Colonic mucosa (tissue), 4 donors: ENCODE data around the gene UBFD1. TPM values are rescaled to one million over a fixed set of nuclear protein-coding genes. Genes with fewer than 3 reads are reported as not detected.

Source experiments
- DNase-seq: peaks from one replicate; pipeline ENCODE4 v3.0.0-alpha.2; 2020
- H3K27ac ChIP-seq: fragments of 200-600 bp; one replicate; pipeline ENCODE4 v1.8.0; 2021
- H3K27me3 ChIP-seq: fragments of 200-600 bp; one replicate; pipeline ENCODE4 v1.8.0; 2021
- H3K36me3 ChIP-seq: fragments of 200-600 bp; one replicate; pipeline ENCODE4 v1.8.0; 2021
- H3K4me1 ChIP-seq: fragments of 200-600 bp; one replicate; pipeline ENCODE4 v1.8.0; 2021; ENCODE audit warnings: mild to moderate bottlenecking
- H3K4me3 ChIP-seq: fragments of 200-600 bp; one replicate; pipeline ENCODE4 v1.8.0; 2021
- H3K9ac ChIP-seq, 2 donors: one replicate each; pipeline ENCODE4 v1.7.0; 2013; ENCODE audit warnings: control low read depth in 2 of 2, low read depth in 2 of 2, low read length in 2 of 2
- H3K9me3 ChIP-seq: fragments of 200-600 bp; one replicate; pipeline ENCODE4 v1.8.0; 2021
- intact Hi-C: fragments of 100-400 bp; cut with DNase I; formaldehyde crosslinking; loops from one replicate; pipeline ENCODE4 v1.14.1; 2022
- total RNA-seq, 2 donors: library from RNA; stranded (reverse); fragmentation: NEBNext Ultra II Directional in 1 of 2; extraction: Animal tissue kit (Norgen Biotek cat#: 25700) in 1 of 2; gene quantifications; one replicate each; pipeline ENCODE4 v1.2.1, GENCODE V29; 2021
- TF ChIP-seq, protein P1 (sequence below): fragments of 200-600 bp; IDR thresholded peaks from one replicate; pipeline ENCODE4 v1.8.0; 2022; ENCODE audit warnings: antibody characterized with exemption, mild to moderate bottlenecking
- donor health status: healthy.
- donor health status: DM: no; HTN: no; CAD: no.
- donor health status: DM: no; HTN: no; CAD: no.

UBFD1 gene
- total RNA-seq, 2 donors from 2014 or later, result 32.4 to 62.4 TPM

DNA sequence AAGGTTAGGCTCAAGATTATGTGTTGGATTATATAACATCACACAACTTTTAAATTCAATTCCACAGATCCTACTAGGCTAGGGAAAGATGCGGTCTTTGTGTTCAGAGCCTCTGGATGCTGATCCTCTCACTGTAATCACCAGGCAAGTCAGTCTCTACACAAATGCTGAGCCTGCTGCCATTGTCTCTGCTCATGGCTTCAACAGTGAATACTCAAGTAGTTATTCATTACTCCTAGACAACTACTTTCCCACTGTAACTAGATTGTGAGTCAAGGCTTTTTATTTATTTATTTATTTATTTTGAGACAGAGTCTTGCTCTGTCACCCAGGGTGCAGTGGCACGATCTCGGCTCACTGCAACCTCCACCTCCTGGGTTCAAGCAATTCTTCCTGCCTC lies 54.4 kb downstream of the UBFD1 start:
- no peaks in the 10 kb centered on the region for H3K9me3 ChIP-seq
- H3K36me3 ChIP-seq, result no peaks in the 10 kb centered on the region
- no peak overlapping the region for H3K9ac ChIP-seq
- no peak overlapping the region for H3K4me3 ChIP-seq
- no peak overlapping the region for H3K27ac ChIP-seq
- no peaks in the 10 kb centered on the region for H3K4me1 ChIP-seq
- TF ChIP-seq, protein P1, sequence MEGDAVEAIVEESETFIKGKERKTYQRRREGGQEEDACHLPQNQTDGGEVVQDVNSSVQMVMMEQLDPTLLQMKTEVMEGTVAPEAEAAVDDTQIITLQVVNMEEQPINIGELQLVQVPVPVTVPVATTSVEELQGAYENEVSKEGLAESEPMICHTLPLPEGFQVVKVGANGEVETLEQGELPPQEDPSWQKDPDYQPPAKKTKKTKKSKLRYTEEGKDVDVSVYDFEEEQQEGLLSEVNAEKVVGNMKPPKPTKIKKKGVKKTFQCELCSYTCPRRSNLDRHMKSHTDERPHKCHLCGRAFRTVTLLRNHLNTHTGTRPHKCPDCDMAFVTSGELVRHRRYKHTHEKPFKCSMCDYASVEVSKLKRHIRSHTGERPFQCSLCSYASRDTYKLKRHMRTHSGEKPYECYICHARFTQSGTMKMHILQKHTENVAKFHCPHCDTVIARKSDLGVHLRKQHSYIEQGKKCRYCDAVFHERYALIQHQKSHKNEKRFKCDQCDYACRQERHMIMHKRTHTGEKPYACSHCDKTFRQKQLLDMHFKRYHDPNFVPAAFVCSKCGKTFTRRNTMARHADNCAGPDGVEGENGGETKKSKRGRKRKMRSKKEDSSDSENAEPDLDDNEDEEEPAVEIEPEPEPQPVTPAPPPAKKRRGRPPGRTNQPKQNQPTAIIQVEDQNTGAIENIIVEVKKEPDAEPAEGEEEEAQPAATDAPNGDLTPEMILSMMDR, result no peak
- H3K27me3 ChIP-seq, result no peaks in the 10 kb centered on the region
- intact Hi-C loops, result no loop called here
- no peak for DNase-seq

DNA sequence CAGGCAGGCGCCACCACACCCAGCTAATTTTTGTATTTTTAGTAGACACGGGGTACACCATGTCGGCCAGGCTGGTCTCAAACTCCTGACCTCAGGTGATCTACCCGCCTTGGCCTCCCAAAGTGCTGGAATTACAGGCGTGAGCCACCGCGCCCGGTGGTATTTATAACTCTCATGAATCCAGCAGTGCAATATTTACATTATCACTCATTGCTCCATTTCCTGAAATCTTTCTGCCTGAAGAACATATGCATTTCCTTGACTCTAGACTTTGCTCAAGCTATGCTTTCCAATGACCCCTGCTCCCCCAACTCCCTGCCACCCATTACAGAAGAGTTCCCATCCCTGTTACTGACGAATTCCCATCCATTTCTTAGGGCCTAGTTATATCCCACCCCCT lies 58.3 kb downstream of the UBFD1 start:
- H3K9ac ChIP-seq, result no peak overlapping the region
- DNase-seq, result peak; percentile 23
- no peaks in the 10 kb centered on the region for H3K36me3 ChIP-seq

More for the DNA sequence above, 58.3 kb downstream of the UBFD1 start:
- Histone ChIP-seq H3K4me3 (no peak overlapping the region), H3K4me1 (no peaks in the 10 kb centered on the region), H3K27me3 (no peaks in the 10 kb centered on the region), H3K9me3 (no peaks in the 10 kb centered on the region), H3K27ac (peak overlapping the region; percentile 12)
- TF ChIP-seq, protein P1, result no peak
- intact Hi-C loops, result no loop called here

Other genes starting within 250 kb of the UBFD1 start
- gene COG7, start 104.5 kb upstream of the UBFD1 start, total RNA-seq, result 10 to 100 TPM; 31.4 to 40.0 TPM
- 10 to 100 TPM; 45.3 to 48.0 TPM for gene GGA2, start 47.2 kb upstream of the UBFD1 start, total RNA-seq
- 10 to 100 TPM; 12.3 to 28.7 TPM for gene EARS2, start 377 bp upstream of the UBFD1 start, total RNA-seq
- 100 to 1,000 TPM; 136 to 212 TPM for gene NDUFAB1, start 38.6 kb downstream of the UBFD1 start, total RNA-seq
- 10 to 100 TPM in 1 of 2 donors, 1 to 10 TPM in 1; 8.2 to 13.3 TPM for gene PALB2, start 83.6 kb downstream of the UBFD1 start, total RNA-seq
- gene DCTN5, start 83.7 kb downstream of the UBFD1 start, total RNA-seq, result 10 to 100 TPM; 61.5 to 62.1 TPM
- 10 to 100 TPM; 17.6 to 84.7 TPM for gene PLK1, start 121.2 kb downstream of the UBFD1 start, total RNA-seq
- 100 to 1,000 TPM; 121 to 191 TPM for gene ERN2, start 155.5 kb downstream of the UBFD1 start, total RNA-seq
- gene CHP2, start 197.3 kb downstream of the UBFD1 start, total RNA-seq, result 100 to 1,000 TPM in 1 of 2 donors, 10 to 100 TPM in 1; 36.0 to 261 TPM